Stimulated activated CD8-positive, alpha-beta memory T cell treated with anti-CD3 and anti-CD28 coated beads, Interleukin-4, amount 100 ng/mL, for 48 hours (primary cell): ENCODE results near the gene PEAK1.
"Not testable (repeated sequence)": the region's sequence is repeated elsewhere in the genome, so short reads cannot be mapped to it uniquely, and the experiment has no call there.

ENCODE experiments used
- DNase-seq: peaks from one replicate; pipeline ENCODE4 v3.0.0-alpha.2; 2020

PEAK1 gene

GRCh38 chr15:77171221-77171967 is 248.5 kb downstream of the PEAK1 start:
- DNase-seq: no peak

- DNase-seq: no peak
Measured at GRCh38 chr15:77168616-77169015, 251.3 kb downstream of the PEAK1 start.

- no peak for DNase-seq
Measured at GRCh38 chr15:77168141-77168540, 251.8 kb downstream of the PEAK1 start.

- no peak for DNase-seq
Measured at GRCh38 chr15:77167406-77167805, 252.5 kb downstream of the PEAK1 start.

- no peak for DNase-seq
Measured at GRCh38 chr15:77163781-77164384, 256.0 kb downstream of the PEAK1 start.

- DNase-seq: no peak
Measured at GRCh38 chr15:77162872-77163633, 256.9 kb downstream of the PEAK1 start.

GRCh38 chr15:77160562-77161478 is 259.1 kb downstream of the PEAK1 start:
- no peak for DNase-seq

- not testable (repeated sequence) for DNase-seq
Measured at GRCh38 chr15:77156000-77156399, 263.9 kb downstream of the PEAK1 start.

- DNase-seq: no peak
Measured at GRCh38 chr15:77148191-77148590, 271.7 kb downstream of the PEAK1 start.

- DNase-seq: no peak
Measured at GRCh38 chr15:77145370-77145769, 274.5 kb downstream of the PEAK1 start.

- no peak for DNase-seq
Measured at GRCh38 chr15:77144492-77145070, 275.3 kb downstream of the PEAK1 start.

- DNase-seq: no peak
Measured at GRCh38 chr15:77144026-77144425, 275.9 kb downstream of the PEAK1 start.

GRCh38 chr15:77143616-77144015 is 276.3 kb downstream of the PEAK1 start:
- DNase-seq: no peak

GRCh38 chr15:77143191-77143590 is 276.7 kb downstream of the PEAK1 start:
- no peak for DNase-seq

- no peak for DNase-seq
Measured at GRCh38 chr15:77140220-77140619, 279.7 kb downstream of the PEAK1 start.

GRCh38 chr15:77139312-77139711 is 280.6 kb downstream of the PEAK1 start:
- DNase-seq: no peak

GRCh38 chr15:77138167-77138522 is 281.8 kb downstream of the PEAK1 start:
- no peak for DNase-seq

GRCh38 chr15:77135181-77135580 is 284.7 kb downstream of the PEAK1 start:
- no peak for DNase-seq

GRCh38 chr15:77130315-77130930 is 289.5 kb downstream of the PEAK1 start:
- DNase-seq: no peak

GRCh38 chr15:77127626-77128025 is 292.3 kb downstream of the PEAK1 start:
- DNase-seq: no peak

GRCh38 chr15:77126529-77127326 is 293.2 kb downstream of the PEAK1 start:
- no peak for DNase-seq
